Stimulated activated CD4-positive, alpha-beta T cell treated with anti-CD3 and anti-CD28 coated beads, Interleukin-12 subunit alpha, Interleukin-12 subunit beta, amount 100 ng/mL, for 4 hours (primary cell): Measurements from ENCODE around the gene IL1RL1.

ENCODE experiments used
- DNase-seq: peaks from one replicate; pipeline ENCODE4 v3.0.0-alpha.2; 2020

Gene IL1RL1

GRCh38 chr2:102376052-102376591 lies 64.8 kb downstream of the IL1RL1 start:
- no peak for DNase-seq

GRCh38 chr2:102383722-102384121 lies 72.4 kb downstream of the IL1RL1 start:
- DNase-seq: no peak

- DNase-seq: no peak
Observed at GRCh38 chr2:102385522-102385921, 74.2 kb downstream of the IL1RL1 start.

GRCh38 chr2:102386004-102386403 lies 74.6 kb downstream of the IL1RL1 start:
- DNase-seq: no peak

GRCh38 chr2:102386867-102387541 lies 75.6 kb downstream of the IL1RL1 start:
- no peak for DNase-seq

- DNase-seq: no peak
Observed at GRCh38 chr2:102387763-102388546, 76.6 kb downstream of the IL1RL1 start.

GRCh38 chr2:102391565-102391964 lies 80.2 kb downstream of the IL1RL1 start:
- no peak for DNase-seq

GRCh38 chr2:102392096-102392495 lies 80.7 kb downstream of the IL1RL1 start:
- no peak for DNase-seq

- no peak for DNase-seq
Observed at GRCh38 chr2:102392942-102393341, 81.6 kb downstream of the IL1RL1 start.

GRCh38 chr2:102396012-102396411 lies 84.6 kb downstream of the IL1RL1 start:
- DNase-seq: no peak

GRCh38 chr2:102397209-102397608 lies 85.8 kb downstream of the IL1RL1 start:
- DNase-seq: no peak

- no peak for DNase-seq
Observed at GRCh38 chr2:102399499-102400141, 88.3 kb downstream of the IL1RL1 start.

GRCh38 chr2:102401456-102401855 lies 90.1 kb downstream of the IL1RL1 start:
- DNase-seq: no peak
